GM21723 (cell line): ENCODE measurements around the gene SNED1.

Source experiments
- ATAC-seq: cut with Tn5 transposase; IDR thresholded peaks from one replicate; pipeline ENCODE4 v1.9.1; 2021; ENCODE audit warnings: mild to moderate bottlenecking, moderate library complexity; ENCODE audit not compliant: unreplicated experiment

Gene SNED1

GRCh38 chr2:241142063-241142462 lies 143.6 kb downstream of the SNED1 start:
- ATAC-seq = no peak

DNA sequence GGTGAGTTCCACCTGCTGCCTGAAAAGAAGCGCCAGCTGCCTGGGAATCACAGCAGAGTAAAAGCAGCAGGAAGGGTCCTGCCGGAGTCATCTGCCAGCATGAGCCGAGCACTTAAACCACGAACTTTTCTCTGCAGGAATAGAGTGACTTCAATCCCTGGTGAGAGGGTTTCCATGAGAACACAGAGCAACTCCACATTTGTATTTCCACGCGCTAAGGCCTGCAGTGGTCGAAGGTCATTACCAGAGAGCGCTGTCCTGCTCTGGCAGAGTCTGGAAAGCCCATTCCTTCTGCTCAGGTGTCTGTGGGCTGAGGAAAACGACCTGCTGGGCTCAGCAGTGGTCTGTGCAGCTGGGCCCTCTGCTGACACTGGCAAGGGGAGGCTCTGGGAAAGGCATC lies 144.2 kb downstream of the SNED1 start:
- ATAC-seq = no peak
